Kidney glomerular epithelial cell (primary cell): Measurements from ENCODE around the gene PPP1R10.

Source experiments
- DNase-seq: peaks from one replicate; lab custom pipeline; 2025; lab: John Stamatoyannopoulos, UW

Gene PPP1R10

DNA sequence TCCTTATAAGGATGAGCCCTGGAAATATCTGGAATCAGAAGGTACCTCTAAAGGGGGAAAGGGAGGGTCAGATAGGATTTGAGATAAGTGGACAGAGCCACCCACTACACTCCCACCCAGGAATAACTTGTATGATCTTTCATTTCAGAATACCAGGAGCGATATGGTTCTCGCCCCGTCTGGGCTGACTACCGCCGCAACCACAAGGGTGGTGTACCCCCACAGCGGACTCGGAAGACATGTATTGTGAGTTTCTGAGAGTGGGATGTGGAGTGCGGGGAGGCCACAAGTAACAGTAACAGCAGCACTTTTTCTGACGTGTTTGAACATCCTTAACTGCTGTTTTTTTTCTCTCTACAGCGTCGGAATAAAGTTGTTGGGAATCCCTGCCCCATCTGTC lies 2.5 kb upstream of the PPP1R10 start:
- DNase-seq = no peak

DNA sequence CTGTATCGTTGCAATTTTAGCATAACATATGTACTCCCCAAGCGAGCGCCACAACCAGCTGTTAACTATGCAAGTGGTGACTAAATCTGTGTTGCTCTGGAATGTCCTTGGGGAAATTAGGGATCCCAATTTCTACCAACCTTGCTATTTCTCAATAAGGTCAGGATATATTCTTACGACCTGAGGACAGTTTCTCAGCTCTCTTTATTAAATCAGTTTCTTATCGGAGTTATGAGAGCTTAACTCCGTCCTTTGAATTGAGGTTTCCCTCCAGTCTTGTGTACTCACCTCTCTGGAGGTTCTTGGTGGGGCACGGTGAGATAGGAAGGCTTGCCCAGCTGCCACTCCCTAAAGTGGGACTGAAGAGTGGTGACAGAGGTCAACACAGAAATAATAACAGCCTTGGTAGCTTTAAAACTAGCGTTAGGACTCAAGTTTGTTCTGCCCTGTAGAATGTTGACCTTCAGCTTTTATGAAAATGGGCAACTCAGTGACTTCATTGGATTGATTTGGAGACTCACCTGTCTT lies 1.3 kb upstream of the PPP1R10 start:
- peak; percentile 64 for DNase-seq

DNA sequence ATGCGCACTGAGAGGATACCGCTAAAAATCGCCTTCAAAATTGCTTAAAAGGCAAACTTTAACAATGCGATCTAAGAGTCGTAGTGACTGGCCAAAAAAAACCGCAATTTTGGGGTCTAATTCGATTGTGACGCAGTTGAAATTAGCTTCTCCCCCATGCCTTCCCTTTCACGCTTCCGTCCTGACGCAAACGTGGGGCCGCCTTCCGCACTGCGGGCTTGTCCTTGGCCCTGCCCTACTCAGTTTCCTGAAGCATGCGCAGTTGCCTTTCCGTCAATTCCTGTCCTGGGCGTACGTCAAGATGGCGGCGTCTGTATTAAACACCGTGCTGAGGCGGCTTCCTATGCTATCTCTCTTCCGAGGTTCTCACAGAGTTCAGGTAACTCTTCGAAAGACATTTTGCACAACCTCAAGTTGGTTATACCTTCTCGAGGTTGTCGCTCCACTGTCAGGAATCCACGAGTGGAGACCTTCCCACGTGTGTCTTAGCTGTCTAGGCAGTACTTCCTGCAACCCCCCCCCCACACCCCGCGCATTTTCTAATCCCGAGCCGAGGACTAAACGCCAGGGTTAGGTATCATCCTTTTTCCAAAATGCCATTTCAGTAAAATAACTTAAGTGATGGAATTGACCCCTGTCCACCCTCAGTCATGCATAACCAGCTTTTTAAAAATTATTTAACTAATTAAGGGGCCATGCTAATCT lies 674 bp upstream of the PPP1R10 start, which contains the start of gene MRPS18B:
MRPS18B (plus strand) TSS at position 276 of the 705 bp plus-strand sequence; CDS start at position 302, 26 bp downstream.
- peak; percentile 99 for DNase-seq

DNA sequence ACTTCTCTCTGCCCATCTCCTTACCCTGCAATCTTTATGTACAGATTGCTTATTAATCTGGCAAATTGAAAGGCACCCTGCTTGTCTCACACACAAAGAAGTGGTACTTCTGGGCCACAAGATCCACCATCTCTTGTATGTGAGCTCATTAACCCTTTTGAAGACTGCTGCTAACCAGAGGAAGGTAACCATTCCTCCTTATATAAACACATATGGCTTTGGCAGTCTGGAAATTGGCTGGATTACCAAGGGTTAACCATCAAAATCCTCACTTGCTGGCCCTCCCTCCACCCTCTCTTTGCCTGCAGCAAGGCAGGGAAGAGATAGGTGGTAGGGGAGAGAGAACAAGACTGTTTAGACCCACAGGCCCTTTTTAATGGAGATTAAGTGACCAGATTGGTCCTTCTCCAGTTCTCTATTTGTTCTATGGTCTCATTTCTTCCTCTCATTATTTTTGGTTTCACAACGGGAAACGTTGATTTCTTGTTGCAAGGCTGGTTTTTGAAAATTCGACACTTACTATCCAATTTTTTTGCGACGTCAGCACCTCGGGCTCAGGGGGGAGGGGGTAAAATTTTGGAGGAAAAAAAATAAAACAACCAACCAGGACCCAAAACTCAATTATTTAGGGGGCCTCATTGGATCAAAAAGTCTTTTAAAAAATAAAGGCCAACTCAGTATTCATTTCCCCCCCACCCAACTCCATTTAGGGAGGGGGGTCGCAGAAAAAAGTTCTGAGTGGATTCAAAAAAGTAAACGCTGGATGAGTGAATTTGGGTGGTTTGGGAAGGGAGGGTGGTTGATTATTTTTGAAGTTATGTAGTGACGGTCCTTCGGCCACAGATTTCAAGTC lies 859 bp downstream of the PPP1R10 start:
- DNase-seq = peak; percentile 14

DNA sequence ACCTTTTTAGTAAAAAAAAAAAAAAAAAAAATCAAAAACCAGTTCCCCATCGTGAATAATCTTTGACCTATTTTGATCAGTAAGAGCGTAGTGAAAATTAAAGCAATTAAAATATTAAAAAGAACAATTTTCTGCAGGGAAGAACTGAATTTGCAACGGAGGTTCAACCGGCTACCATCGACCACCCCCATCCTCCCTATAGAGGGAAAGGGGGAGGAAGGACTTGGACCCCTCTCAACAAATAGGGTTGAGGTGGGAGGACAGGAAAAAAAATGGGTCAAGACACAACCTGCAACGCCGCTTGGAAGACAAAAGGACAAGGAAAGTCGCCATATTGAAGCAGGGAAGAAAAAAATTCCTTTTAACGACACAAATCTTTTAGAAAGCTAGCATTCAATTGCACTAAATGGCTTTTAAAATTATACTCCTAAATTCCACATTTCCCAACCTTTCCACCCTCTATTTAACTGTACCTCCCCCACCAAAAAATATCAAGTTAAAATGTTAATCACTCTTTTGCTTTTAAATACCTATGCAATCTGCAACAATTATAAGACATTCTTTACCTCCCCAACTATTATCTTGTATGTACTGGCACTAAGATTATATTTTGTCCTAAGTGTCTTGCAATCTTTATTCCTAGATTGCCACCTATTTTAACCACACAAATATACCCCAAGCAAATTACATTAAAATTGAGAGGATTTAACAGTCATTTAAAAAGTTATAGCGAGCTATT lies 1.7 kb downstream of the PPP1R10 start:
- peak; percentile 85 for DNase-seq

DNA sequence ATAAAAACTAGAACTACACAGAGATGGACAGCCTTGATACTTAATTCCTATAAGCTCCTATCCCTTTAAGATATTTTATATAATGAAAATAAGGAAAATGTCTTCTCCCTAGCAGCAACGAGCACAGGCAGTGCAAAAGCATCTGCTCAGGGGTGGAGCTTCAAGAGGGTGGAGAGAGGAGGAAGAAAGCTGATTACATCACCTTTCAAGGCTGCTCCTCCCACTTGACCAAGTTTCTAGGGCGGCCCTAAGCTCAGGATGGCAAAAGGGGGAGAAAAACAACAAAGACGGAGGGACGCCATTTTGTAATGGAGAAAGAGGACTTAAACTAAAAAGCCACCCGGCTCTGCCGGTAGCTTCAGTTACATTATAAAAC lies 2.2 kb downstream of the PPP1R10 start:
- peak; percentile 95 for DNase-seq

DNA sequence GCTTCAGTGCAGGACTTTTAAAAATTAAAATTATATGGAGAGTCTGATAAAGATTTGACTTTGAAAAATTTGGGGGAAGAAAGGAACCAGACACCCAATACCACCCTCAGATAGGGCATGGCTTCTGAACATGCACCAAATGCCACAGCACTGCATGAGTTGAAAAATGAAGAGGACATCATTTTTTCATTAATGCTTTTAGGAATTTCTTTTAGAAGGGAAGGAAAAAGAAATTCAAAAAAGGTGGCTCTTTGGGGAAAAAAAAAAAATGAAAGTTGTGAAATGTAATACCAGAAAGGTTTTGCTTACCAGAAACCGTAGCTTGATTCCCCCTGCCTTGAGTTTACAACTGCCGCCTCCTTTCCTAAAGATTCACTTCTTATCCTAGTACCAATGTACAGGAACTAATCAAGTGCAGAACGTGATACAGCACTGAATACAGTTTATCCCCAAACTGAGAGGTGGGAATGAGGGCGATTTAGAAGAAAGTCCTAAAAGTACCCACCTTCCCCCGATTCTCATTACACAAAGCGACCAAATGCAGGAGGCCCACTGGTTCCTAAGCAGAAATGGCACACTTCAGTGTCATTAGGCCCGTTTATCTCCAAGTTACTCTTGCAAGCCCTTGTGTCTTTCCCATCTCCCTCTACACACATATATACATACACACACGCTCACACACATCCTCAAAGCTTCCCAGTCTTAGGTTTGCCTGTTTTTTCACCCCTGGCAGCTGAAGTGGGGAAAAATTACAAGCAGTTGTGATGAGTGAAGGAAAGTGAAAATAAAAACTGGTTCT lies 2.8 kb downstream of the PPP1R10 start:
- no peak for DNase-seq

DNA sequence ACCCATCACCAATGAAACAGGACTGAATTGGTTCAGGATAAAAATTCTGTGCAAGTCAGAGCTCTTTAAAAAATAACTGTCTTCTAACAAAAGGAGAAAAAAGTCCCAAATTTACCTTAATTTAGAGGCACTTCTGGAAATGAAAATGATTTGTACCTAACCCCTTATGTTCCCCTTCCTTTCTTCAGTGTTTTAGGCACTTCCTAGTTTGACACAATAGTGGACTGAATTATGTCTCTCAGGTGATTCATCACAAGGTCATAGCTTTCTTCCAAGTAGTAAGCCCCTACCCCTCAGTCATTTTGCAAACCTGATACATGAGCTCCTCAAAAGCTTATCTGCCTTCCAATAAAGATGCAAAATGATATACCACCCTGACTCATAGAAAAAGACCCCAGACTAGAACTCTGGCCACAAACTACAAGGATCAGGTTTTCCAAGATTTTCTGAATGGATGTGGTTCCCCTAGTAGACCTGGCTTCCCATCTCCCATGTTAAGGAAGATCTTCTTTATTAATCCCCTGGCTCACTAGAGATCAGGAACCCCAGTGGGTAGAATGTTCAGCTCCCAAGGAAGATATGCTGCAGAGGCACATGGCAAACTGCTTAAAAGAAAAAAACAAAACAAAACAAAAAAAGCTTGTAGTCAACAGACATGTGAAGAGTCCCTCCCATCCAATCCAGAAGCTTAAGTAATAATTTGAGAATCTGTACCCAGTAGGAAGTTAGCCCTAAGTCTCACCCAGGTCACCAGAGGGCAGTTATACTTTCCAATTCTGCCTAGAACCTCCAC lies 3.6 kb downstream of the PPP1R10 start:
- DNase-seq = peak; percentile 11

DNA sequence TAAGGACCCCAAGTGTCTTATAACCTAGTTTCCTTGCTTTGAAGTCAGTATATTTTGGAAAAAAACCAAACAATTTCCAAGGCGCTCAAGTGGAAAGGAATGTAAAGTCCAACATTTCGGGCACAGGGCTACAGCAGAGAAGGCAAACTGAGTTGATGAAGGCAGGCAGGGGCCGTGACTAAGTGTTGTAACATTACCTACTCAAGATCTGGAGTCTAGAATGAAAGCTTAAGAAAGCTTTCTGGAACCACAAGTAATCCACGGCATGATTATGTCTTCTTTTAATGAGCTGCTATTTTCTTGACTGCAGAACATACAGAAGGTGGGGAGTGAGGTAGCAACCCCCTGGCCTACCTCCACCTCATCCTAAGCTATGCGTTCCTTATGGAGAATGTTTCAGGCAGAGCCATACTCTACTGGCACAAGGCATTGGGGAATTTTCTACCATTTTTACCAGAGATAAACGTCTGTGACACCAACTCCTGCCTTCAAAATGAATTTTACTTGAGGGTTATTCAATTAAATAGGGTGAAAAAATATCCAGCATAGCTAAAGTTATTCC lies 4.3 kb downstream of the PPP1R10 start:
- peak; percentile 91 for DNase-seq

DNA sequence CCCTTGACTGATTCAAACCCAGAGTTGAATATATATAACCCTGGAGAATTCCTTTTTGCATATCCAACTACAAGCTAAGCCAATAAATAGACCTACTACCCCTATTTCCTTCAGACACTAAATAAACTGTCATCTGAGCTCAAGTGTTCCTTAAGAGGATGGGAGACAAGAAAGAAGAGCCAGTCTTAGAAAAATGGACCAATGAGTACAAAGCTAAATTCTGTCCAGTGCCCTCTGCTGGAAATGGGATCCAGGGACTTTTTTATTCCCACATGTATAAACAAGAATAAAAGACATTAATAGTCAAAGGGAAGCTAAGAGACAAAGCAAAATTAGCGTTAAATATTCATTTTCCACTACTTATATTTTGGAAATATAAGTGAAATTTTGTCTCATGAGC lies 4.8 kb downstream of the PPP1R10 start:
- DNase-seq = peak; percentile 47

DNA sequence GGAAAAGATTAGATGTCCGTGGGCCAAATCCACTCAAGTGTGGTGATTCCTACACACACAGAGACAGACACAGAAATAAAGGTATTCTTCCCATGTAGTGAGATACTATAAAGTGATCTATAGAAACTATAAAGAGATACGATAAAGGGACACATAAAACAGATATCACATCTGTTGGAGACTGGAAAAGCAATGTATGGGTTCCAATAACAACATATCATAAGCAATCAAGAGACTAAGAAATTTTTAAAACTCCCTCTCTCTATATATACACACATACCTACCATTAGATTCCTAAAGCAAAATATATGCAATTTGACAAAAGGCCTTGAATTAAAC lies 5.2 kb downstream of the PPP1R10 start:
- DNase-seq = no peak

DNA sequence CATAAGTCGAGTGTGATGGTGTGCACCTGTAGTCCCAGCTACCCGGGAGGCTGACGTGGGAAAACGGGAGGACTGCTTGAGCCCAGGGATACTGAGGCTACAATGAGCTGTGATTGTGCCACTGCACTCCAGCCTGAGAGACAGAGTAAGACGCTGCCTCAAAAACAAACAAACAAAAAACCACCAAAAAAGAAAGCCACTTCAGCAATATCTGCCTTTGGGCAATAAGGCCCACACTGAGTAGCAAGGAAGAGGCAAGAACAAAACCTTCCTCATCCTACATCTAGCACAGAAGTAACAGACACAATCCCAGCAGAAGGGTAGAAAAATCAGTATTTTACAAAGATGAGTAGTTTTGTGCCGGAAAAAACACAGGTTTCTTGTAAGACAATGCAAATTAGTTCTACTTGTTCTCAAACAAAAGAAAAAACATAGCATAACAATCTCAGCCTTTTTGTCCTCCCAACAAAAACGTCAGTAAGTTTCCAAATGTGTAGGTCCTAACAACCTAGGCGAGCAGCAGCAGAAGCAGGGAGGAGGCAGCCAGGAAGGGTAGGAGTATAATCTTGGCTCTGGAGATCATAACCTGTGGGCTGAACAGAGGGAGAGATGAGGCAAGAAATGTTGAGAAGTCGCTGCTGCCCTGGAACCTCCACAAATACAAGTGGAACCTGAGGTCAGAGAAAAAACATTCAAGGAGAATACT lies 5.7 kb downstream of the PPP1R10 start:
- peak; percentile 24 for DNase-seq

DNA sequence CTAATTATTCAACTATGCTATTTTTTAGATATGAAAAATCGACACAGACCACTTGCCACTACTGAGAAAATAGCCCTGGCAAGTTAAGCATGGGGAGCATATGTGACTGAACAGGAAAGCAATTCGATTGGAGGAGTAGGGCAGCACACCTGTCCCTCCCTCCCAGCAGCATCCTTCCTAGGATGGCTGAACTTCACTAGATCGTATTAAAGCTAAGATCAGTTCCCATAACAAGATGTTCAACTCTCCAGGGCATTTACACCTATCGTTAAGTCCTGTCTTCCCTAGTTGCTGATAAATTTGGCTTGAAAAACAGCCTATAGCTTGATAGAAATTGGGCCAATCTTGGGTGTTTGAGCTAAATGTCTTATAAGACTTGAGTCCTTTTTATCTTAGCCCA lies 7.0 kb downstream of the PPP1R10 start:
- DNase-seq = no peak

DNA sequence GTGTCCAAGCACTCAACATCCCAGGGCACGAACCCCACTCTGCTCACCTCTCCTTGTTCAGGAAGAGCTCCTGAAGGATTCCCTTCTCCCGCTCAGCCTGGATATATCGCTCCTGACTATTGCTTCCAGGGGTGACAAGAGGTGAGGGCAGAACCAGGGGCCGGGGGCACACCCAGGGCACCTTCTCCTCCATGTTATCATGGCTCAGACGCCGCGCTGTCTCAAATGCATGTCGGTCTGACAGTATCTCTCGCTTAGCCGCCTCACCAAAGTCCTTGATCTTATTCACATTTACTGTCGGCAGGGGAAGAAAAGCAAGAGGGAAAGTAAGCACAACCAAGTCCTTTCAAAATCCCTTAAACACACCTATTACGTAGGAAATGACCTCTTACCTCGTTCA lies 13.1 kb downstream of the PPP1R10 start:
- DNase-seq = no peak

DNA sequence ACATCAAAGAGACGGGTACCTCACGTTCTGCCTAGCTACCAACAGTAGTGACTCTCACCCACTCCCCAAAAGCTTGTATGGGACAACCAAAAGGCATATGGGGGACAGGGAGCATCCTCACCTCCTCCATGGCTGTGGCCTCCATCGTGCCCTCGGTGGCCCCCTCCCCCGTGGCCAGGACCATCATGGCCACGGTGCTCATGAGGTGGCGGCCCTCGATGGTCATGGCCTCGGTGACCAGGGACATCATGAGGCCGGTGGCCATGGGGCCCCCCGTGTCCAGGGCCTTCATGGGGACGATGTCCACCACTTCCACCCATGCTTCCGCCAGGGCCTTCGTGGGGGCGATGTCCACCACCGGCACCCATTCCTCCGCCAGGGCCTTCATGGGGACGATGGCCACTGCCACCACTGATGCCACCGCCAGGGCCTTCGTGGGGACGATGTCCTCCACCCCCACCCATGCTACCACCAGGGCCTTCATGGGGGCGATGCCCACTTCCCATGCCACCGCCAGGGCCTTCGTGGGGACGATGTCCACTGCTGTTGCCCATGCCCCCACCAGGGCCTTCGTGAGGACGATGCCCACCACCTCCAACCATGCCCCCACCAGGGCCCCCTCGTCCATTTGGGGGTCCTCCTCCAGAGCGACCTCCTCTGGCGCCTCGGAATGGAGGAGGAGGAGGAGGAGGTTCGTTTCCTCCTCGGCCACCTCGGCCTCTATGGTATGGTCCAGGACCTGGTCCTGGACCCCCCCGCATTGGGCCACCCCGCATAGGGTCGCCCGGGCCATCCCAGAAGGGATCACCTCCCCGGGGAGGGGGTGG lies 15.0 kb downstream of the PPP1R10 start:
- no peak for DNase-seq

DNA sequence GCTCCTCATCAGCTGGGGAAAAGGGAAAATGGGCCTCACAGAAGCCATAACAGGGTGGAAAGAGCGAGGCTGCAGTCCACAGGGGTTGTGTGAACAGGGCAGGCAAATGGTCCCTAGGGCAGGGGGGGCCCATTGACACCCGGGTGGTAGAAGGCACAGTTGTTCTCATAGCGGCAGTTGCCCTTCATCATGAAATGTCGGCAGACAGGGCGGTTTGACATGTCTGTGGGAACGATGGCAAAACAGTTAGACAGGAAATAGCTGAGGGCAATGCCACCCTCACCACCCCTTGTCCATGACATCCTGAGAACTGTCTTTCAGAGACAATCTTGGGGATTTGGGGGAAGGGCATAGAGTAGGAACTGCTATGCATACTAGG lies 15.6 kb downstream of the PPP1R10 start:
- DNase-seq = no peak

DNA sequence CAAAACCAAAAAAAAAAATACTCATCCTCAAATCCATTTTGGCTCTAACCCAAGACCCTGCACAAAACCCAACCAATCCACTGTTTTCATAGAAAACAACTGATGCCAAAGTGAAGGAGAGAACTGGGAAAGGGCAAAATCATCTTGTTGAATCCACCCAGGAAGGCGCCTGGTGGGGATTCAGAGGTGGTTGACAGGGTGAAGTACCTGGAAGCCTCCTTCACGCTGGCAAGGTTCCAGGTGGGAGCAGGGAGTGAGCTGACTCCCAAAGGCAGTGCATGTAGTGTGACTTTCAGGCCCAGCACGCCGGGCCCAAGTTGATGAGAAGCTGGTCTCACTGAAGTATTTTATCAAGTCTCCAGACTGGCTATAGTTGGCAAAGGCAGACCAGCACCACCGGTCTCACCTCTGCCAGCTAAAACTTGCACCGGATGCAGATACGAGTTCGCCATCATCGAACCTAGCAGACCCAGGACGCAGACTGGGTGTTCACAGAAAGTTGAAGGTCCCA lies 16.5 kb downstream of the PPP1R10 start:
- no peak for DNase-seq

DNA sequence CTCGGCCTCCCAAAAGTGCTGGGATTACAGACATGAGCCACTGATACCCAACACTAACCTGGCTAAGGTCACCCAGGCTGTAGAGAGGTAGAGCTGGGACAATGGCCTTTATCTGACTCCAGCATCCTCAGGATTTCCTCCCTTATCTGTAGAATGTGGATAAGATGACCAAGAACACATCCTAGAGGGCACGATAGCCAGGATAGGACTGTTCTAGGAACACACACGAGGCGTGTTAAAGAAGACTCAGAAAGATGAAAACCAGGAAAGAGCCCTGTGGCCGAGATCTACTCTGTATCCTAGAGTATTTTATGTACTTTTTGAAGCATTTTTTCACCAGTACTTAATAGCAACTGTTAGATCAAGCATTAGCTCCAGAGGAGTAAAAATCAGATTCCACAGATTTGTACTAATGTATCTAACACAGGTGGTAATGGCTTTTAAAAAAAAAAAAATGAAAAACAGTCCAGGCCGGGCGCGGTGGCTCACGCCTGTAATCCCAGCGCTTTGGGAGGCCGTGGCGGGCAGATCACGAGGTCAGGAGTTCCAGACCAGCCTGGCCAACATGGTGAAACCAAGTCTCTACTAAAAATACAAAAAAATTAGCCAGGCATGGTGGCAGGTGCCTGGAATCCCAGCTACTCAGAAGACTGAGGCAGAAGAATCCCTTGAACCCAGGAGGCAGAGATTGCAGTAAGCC lies 17.3 kb downstream of the PPP1R10 start:
- DNase-seq = no peak
